Left ventricle myocardium inferior (tissue), 1 donor: ENCODE results near the gene RNASE9. TPM values are rescaled to one million over a fixed set of nuclear protein-coding genes. Genes with fewer than 3 reads are reported as not detected.
A peak's percentile ranks its signal among the peaks of the same experiment; 100 is the strongest.

Experiments
- DNase-seq: peaks from one replicate; pipeline ENCODE4 v3.0.0-alpha.2; 2020
- H3K27ac ChIP-seq: fragments of 200-600 bp; replicated peaks from 2 replicates; pipeline ENCODE4 v1.8.0; 2021
- H3K27me3 ChIP-seq: fragments of 200-600 bp; 2 replicates; pipeline ENCODE4 v1.8.0; 2021; ENCODE audit warnings: low read depth
- H3K36me3 ChIP-seq: fragments of 200-600 bp; 2 replicates; pipeline ENCODE4 v1.8.0; 2021
- H3K4me1 ChIP-seq: fragments of 200-600 bp; 2 replicates; pipeline ENCODE4 v1.8.0; 2021
- H3K4me3 ChIP-seq: fragments of 200-600 bp; 2 replicates; pipeline ENCODE4 v1.8.0; 2021; ENCODE audit warnings: mild to moderate bottlenecking, moderate library complexity
- H3K9me3 ChIP-seq: fragments of 200-600 bp; replicated peaks from 2 replicates; pipeline ENCODE4 v1.8.0; 2021
- intact Hi-C: fragments of 100-400 bp; cut with micrococcal nuclease; formaldehyde crosslinking; loops from one replicate; pipeline ENCODE4 v1.11.0; 2022
- long read RNA-seq: library from polyadenylated mRNA; unstranded; transcript quantifications from one replicate; pipeline ENCODE4 v2.0.0, GENCODE V29; 2021
- total RNA-seq: library from RNA; stranded (reverse); fragmentation: NEBNext Ultra II Directional; extraction: Animal tissue kit (Norgen Biotek cat#: 25700); gene quantifications from one replicate; pipeline ENCODE4 v1.2.1, GENCODE V29; 2021
- TF ChIP-seq, protein P1 (sequence below): fragments of 200-600 bp; IDR thresholded peaks from 2 replicates; pipeline ENCODE4 v1.8.0; 2021; ENCODE audit warnings: antibody characterized with exemption, mild to moderate bottlenecking, borderline replicate concordance
- donor health status: DM: no; HTN: yes; CAD: no; lungs with severe emphysema.

RNASE9 gene
- not detected for total RNA-seq
- long read RNA-seq = 0 reads

DNA sequence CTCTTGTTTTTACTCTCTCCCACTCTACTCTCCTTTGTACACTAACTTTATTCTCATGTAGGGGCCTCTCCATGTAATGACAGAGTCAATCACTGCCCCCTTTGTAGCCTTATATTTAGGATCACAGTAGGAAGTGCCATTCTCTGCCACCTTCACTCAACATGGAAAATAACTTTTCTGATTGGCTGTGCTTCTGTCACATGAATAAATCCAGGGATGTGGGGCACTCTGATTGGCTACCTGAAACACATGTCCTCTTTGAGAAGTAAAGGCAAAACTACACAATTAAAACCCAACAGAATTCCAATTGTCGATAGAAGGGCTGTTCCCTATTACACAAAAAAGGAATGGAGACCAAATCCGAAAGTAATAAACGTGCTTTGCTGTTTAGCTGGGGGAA lies at the start of gene RNASE9:
Gene RNASE9 (minus strand): TSS at position 87 of the 400 bp plus-strand sequence.
- H3K4me1 ChIP-seq = no peaks in the 10 kb centered on the region
- TF ChIP-seq, protein P1, sequence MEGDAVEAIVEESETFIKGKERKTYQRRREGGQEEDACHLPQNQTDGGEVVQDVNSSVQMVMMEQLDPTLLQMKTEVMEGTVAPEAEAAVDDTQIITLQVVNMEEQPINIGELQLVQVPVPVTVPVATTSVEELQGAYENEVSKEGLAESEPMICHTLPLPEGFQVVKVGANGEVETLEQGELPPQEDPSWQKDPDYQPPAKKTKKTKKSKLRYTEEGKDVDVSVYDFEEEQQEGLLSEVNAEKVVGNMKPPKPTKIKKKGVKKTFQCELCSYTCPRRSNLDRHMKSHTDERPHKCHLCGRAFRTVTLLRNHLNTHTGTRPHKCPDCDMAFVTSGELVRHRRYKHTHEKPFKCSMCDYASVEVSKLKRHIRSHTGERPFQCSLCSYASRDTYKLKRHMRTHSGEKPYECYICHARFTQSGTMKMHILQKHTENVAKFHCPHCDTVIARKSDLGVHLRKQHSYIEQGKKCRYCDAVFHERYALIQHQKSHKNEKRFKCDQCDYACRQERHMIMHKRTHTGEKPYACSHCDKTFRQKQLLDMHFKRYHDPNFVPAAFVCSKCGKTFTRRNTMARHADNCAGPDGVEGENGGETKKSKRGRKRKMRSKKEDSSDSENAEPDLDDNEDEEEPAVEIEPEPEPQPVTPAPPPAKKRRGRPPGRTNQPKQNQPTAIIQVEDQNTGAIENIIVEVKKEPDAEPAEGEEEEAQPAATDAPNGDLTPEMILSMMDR = no peak
- H3K27ac ChIP-seq = no peak within 1 kb of the TSS
- no peak for DNase-seq
- no peak within 1 kb of the TSS for H3K4me3 ChIP-seq
- H3K36me3 ChIP-seq = no peaks in the 10 kb centered on the region
- no peaks in the 10 kb centered on the region for H3K27me3 ChIP-seq
- intact Hi-C loops = no loop called here
- no peaks in the 10 kb centered on the region for H3K9me3 ChIP-seq

DNA sequence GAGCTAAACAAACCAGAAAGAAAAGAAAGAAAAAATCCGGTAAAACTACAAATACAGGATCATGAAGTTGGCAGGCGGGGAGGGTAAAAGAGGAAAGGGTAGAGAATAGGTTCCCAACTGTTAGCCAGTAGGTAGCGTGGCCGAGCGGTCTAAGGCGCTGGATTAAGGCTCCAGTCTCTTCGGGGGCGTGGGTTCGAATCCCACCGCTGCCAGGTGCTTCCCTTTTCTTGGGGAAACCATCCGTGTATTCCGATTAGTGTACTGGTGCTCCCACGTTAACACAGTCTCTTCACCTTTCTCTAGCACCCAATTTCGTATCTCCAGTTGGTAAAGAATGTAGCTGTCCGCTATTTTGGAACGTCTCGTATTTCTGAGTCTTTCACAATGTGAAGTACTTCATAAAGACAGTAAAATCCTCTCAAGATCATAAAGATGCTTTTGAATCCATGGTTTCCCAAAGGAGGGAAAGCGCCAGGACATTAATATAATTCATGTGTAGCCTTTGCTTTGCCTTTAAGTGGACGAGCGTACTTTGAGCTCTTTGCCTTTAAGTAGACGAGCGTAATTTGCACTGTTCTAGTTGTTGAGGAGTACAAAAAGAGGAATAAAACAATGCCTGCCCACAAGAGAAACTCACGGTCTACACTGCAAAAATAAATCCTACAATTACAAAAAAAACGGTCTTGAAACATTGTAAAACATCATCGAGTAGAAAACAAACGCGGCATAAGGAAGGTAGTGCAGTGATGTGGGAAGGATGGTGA lies 49.3 kb upstream of the RNASE9 start:
- no peaks in the 10 kb centered on the region for H3K27me3 ChIP-seq
- peak overlapping the region; percentile 98 for H3K4me3 ChIP-seq
- no peaks in the 10 kb centered on the region for H3K36me3 ChIP-seq
- DNase-seq = peak; percentile 79
- TF ChIP-seq, protein P1 = no peak
- intact Hi-C loops = loop anchor here (5.0 to 10.0 kb wide), 3 partner anchors 72 to 283 kb away; partner anchors contain the start of gene RNASE4
- no peaks in the 10 kb centered on the region for H3K9me3 ChIP-seq
- peak overlapping the region; percentile 76 for H3K27ac ChIP-seq
- peaks cover 42% of the 10 kb centered on the region for H3K4me1 ChIP-seq

DNA sequence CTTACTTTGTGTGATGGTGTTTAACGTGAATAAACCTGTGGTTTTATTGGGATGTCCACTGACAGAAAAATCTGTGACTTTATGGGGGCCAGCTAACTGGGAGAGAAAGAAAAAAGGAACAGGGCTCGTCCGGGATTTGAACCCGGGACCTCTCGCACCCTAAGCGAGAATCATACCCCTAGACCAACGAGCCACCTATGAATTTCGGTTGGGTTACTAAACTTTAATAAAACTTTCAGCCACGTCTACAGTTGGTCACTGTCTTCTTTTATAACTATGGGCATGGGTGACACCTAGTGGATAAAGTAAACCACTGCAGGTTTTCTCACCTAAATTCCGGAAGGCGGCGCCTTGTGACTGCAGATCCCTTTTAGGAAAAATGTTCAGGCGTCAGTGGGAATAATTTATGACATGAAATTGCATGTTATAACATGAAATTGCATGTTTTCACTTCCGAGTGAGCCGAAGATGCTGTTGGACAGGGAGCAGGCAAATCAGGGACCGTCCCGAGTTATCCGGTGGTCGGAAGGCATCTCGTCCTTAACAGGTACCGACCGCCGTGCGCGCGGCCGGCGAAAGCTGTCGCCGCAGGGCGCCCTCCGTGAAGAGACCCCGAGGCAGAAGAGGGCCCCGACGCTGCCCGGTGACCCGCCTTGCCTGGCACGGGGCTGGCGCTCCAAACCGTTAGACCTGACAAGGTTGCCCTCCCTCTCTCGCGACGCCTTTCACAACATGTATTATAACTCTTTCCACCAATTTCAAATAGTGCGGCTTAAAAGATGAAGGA lies 48.6 kb upstream of the RNASE9 start:
- peak overlapping the region; percentile 76 for H3K27ac ChIP-seq
- no peaks in the 10 kb centered on the region for H3K36me3 ChIP-seq
- H3K9me3 ChIP-seq = no peaks in the 10 kb centered on the region
- H3K4me1 ChIP-seq = peaks cover 37% of the 10 kb centered on the region
- intact Hi-C loops = loop anchor here (5.0 to 10.0 kb wide), 4 partner anchors 73 to 282 kb away; partner anchors contain the start of genes RNASE4 and TEP1
- peak; percentile 42 for DNase-seq
- peak overlapping the region; percentile 98 for H3K4me3 ChIP-seq
- TF ChIP-seq, protein P1 = peak; percentile 95
- H3K27me3 ChIP-seq = no peaks in the 10 kb centered on the region

DNA sequence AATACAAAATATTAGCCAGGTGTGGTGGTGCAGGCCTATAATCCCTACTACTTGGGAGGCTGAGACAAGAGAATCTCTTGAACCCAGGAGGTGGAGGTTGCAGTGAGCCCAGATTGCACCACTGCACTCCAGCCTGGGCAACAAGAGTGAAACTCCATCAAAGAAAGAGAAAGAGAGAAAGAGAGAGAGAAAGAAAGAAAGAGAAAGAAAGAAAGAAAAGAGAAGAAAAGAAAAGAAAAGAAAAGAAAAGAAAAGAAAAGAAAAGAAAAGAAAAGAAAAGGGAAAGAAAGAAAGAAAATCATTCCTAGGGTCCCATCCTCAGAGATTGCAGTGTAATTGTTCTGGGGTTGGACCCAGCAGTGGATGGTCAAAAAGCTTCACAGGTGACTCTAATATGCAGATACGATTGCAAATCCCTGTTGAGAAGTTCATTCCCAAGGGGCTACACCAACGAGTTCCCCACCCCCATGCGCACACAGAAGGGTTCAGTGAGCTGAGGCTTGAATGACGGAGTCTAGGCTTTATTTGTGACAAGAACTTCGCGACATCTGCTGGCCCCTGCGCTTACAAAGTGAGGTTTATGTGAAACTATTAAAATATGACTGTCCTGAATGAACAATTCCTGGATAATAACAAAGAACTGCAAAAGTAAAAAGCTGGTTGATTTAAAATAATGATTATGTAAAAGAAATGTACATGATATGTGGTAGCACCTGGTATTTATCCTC lies 47.7 kb upstream of the RNASE9 start:
- TF ChIP-seq, protein P1 = no peak
- Histone ChIP-seq H3K27ac (no peak overlapping the region), H3K4me1 (peaks cover 30% of the 10 kb centered on the region), H3K27me3 (no peaks in the 10 kb centered on the region), H3K36me3 (no peaks in the 10 kb centered on the region), H3K9me3 (no peaks in the 10 kb centered on the region), H3K4me3 (no peak overlapping the region)
- DNase-seq = no peak
- intact Hi-C loops = loop anchor here (10.0 kb wide), 1 partner anchor 194 kb away; the partner anchor contains the start of gene TEP1

DNA sequence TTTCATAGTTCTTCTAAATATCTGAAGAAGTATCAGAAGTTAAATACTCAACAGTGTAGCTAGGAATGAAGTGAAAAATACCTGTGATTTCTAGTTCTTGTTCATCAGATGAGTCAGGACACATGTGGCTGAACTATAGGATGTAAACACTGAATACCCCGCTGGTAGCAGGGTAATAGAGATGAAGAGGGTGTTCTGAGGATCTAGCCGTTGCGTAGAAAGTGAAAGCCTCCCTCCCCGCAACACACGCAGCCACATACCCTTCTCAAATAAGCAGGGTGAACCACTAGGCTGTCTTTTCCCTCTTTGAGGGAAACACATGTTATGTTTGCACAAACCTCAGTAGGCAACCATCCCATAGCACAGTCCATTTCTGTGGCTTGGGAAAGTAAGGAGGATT lies 46.8 kb upstream of the RNASE9 start:
- Histone ChIP-seq H3K4me3 (no peak overlapping the region), H3K27me3 (no peaks in the 10 kb centered on the region), H3K9me3 (no peaks in the 10 kb centered on the region), H3K27ac (no peak overlapping the region), H3K36me3 (no peaks in the 10 kb centered on the region), H3K4me1 (peaks cover 30% of the 10 kb centered on the region)
- TF ChIP-seq, protein P1 = no peak
- DNase-seq = no peak
- intact Hi-C loops = loop anchor here (10.0 kb wide), 1 partner anchor 193 kb away; the partner anchor contains the start of gene TEP1
